GM12874 (cell line): Measurements from ENCODE around the gene PRKCE.

ENCODE experiments used
- TF ChIP-seq, protein P1 (sequence below): IDR thresholded peaks from 2 replicates; pipeline ENCODE4 v1.5.1; 2011; ENCODE audit warnings: low read depth, mild to moderate bottlenecking, control low read depth, low read length, moderate library complexity; ENCODE audit not compliant: insufficient read depth

The PRKCE gene

DNA sequence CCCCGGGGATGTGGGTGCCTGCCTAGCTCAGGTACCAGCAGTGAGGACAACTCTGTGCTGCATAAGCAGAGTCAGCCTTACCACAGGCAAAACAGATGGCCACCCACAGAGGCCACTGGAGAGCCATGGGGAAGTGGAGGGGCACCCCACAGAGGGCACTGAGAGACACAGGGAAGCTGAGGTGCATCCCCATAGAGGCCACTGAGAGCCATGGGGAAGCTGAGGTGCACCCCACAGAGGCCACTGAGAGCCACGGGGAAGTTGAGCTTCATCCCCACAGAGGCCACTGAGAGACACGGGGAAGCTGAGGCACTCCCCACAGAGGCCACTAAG, 511.6 kb downstream of the PRKCE start:
- TF ChIP-seq, protein P1, sequence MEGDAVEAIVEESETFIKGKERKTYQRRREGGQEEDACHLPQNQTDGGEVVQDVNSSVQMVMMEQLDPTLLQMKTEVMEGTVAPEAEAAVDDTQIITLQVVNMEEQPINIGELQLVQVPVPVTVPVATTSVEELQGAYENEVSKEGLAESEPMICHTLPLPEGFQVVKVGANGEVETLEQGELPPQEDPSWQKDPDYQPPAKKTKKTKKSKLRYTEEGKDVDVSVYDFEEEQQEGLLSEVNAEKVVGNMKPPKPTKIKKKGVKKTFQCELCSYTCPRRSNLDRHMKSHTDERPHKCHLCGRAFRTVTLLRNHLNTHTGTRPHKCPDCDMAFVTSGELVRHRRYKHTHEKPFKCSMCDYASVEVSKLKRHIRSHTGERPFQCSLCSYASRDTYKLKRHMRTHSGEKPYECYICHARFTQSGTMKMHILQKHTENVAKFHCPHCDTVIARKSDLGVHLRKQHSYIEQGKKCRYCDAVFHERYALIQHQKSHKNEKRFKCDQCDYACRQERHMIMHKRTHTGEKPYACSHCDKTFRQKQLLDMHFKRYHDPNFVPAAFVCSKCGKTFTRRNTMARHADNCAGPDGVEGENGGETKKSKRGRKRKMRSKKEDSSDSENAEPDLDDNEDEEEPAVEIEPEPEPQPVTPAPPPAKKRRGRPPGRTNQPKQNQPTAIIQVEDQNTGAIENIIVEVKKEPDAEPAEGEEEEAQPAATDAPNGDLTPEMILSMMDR, result no peak

DNA sequence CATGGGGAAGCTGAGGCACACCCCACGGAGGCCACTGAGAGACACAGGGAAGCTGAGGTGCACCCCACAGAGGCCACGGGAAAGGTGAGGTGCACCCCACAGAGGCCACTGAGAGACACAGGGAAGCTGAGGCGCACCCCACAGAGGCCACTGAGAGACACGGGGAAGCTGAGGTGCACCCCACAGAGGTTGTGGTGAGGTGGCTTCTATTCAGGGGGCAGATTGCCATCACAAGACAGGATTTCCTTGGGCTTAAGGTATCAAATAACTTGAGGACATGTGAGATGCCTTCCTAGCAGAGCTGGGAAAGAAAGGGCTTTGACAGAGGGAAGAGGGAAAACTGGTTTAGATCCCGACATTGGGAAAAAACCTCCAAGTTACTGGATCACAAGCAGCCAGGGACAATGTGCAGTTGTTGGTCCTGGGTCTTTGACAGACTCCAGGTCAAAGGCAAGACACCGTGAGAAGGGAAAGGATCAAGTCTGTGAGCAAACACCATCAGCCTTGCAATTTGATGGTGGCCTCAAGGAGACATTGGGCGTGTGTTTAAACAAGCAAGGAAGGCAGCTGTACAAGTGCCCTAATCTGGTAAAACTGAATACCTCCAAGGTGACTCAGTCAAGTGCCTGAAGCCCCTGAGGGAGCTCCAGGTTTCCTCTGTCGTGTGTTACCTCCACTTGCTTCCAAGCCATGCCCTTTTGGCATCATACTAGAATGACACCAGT, 512.5 kb downstream of the PRKCE start:
- TF ChIP-seq, protein P1, result no peak

DNA sequence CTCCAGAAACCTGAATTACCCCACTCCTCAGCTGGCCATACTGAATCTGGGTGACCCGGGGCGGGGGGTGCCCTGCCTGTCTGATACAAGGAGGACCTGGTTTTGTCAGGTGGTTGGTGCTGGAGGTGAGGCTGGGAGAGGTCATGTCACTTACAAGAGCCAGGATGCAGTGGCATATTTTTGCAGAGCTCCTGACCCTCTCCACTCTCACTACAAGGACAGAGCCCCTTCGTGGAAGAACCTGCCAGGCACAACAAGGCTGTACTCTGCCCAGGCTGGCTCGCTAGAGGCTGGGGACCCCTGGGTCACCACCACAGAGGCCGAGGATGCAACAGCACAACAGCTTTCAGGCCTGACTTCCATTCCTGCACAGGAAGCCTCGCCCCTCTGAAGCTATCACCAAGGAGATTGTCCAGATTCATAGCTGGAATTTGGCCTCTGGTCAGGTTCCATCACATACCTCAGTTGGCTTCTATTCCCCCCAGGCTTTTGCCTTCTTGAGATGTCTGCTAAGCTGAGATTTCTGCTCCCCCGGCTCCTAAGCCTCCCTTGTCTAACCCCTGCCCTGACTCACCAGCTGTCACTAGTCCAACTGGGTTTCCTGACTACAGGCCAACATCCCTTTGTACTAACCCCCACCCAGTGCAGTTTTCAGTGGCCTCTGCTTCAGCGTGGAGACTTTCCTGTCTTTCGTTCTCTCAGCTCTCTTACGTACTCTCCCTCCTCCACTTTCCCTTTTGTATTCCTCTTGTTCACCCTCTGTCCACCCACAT, 513.2 kb downstream of the PRKCE start:
- TF ChIP-seq, protein P1, result no peak

DNA sequence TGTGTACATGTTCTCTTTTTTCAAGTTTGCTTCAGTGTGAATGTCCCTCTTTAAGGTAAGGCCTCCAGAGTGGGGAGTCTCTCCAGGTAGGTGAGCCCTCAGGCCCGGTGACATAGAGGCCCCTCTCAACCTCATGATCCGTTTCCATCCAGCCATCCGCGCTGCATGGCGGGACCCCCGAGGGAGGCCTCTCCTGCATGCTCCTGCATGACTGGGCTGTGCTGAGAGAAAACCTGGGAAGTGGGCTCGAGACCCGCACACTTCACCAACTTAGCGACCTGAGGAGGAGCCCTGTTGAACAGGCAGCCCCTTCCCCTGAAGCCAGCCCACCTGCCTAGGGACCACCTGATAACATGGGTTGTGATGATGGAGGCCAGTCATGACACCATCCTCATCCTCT, 514.4 kb downstream of the PRKCE start:
- TF ChIP-seq, protein P1, result no peak

DNA sequence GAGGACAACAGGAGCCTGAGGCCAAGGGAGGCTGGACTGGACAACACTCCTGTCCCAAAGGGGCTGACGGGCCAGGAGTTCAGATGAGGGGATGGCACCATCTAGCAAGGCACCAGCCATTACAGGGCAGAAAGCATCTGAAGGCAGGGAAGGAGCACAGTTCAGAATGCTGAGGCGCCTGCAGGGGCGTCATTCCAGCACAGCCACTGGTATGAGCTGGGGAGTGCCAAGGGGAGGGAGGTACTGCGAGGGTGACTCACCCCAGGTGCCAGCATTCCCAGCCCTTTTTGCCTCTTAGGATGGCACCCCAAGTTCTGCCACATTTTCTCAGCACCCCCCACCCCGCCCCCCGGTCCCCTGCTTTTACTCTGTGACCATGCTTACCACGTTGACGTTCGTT, 515.9 kb downstream of the PRKCE start:
- TF ChIP-seq, protein P1, result no peak

DNA sequence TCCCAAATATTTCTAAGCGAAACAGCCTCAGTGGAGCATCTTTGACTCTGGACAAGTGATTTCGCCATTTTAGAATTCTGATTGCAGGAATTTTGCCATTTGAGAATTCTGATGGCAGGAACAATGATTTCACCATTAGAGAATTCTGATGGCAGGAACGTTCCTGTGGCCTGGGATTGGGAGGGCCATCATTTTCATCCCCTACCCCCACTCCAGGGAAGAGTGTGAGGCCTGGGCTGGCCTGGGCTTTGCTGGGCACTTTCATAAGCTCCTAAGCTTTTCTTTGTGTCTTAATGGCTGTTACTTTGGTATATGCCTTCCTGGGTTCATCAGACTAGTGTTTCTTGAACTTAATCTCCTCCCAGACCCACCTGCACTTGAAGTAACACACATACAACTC, 516.4 kb downstream of the PRKCE start:
- TF ChIP-seq, protein P1, result no peak

DNA sequence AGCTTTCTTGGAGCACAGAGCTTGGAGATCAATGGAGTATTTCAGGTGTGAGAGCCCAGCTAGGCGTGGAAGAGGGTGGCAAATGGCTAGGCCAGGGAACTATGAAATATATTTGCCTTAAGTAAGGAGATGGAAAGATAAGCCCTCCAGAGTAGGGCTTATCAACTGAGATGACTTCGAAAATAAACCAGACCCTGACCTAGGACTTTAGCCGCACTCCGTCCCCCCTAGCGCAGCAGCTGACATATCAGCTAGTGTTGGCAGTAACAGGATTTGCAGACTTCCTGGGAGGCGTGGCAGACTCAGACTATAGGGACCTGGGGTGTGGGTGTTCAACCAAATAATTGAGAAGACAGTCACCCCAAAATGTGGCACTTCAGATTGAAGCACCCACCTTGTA, 518.0 kb downstream of the PRKCE start:
- TF ChIP-seq, protein P1, result no peak
